GM12873 (cell line): ENCODE measurements around the gene AVL9.

ENCODE experiments used
- TF ChIP-seq, protein P1 (sequence below): IDR thresholded peaks from 2 replicates; pipeline ENCODE4 v1.5.1; 2012; ENCODE audit warnings: low read depth, mild to moderate bottlenecking, moderate library complexity, low read length, control low read depth; ENCODE audit not compliant: insufficient read depth; ENCODE audit errors: missing control alignments

The AVL9 gene

DNA sequence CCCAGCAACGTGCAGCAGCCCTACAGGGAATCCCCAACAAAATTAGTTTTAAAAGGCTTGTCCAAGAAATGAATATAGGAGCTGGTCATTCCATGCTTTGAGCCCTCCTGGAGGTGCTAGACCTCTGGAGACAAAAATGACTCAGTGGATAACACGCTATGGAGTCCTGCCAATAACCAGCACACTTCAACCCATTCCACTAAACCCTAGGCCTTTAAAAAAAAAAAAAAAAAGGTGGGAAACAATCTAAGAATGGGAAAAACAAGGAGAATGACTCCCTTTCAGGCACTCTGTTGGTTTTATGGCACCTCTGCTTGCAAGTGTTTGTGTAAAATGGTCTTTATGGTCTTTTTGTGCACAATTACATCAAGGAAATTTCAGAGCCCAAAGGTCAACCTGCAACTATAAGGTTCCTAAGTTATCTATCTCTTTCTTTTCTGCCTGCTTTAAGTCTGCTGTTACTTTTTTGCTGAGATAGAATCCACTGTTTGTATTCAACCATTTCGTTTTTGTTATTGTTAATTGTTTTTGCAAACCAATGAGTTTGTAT, 21.3 kb downstream of the AVL9 start:
- TF ChIP-seq, protein P1, sequence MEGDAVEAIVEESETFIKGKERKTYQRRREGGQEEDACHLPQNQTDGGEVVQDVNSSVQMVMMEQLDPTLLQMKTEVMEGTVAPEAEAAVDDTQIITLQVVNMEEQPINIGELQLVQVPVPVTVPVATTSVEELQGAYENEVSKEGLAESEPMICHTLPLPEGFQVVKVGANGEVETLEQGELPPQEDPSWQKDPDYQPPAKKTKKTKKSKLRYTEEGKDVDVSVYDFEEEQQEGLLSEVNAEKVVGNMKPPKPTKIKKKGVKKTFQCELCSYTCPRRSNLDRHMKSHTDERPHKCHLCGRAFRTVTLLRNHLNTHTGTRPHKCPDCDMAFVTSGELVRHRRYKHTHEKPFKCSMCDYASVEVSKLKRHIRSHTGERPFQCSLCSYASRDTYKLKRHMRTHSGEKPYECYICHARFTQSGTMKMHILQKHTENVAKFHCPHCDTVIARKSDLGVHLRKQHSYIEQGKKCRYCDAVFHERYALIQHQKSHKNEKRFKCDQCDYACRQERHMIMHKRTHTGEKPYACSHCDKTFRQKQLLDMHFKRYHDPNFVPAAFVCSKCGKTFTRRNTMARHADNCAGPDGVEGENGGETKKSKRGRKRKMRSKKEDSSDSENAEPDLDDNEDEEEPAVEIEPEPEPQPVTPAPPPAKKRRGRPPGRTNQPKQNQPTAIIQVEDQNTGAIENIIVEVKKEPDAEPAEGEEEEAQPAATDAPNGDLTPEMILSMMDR = no peak

DNA sequence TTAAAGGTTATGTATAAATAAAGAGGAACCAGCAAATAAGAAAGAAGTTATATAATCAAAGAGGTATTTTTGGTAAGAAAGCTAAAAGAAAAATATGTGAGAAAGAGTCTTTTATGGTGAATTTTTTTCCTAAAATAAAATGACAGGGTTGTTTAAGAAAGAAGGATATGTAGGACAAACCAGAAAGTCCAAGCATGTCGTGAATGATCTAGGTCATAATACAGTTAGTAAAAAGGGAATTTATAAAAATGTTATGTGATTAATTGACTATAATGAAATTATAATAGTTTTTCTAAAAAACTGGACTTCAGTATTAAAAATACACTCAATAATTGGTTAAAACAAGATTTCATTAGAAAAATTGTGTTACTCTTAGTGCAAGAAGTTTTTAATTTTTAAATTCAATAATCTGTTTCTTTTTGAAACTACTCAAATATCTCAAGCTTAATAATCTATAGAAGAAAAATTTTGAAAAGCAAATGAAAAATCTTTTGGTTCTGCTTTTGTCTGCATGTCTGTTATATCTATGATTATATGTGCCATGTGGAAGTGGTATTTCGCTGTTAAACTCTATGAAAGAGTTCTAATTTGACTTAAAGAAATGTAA, 23.3 kb downstream of the AVL9 start:
- TF ChIP-seq, protein P1 = no peak

DNA sequence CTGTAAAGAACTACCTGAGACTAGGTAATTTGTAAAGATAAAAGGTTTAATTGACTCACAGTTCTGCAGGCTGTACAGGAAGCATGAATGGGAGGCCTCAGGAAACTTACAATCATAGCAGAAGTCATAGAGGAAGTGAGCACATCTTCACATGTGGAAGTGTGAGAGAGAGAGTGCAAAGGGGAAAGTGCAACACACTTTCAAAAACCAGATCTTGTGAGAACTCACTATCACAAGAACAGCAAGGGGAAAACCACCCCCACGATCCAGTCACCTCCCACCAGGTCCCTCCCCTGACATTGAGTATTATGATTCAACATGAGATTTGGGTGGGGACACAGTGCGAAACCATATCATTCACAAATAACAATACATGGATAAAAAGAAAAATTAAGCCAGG, 24.5 kb downstream of the AVL9 start:
- TF ChIP-seq, protein P1 = no peak

DNA sequence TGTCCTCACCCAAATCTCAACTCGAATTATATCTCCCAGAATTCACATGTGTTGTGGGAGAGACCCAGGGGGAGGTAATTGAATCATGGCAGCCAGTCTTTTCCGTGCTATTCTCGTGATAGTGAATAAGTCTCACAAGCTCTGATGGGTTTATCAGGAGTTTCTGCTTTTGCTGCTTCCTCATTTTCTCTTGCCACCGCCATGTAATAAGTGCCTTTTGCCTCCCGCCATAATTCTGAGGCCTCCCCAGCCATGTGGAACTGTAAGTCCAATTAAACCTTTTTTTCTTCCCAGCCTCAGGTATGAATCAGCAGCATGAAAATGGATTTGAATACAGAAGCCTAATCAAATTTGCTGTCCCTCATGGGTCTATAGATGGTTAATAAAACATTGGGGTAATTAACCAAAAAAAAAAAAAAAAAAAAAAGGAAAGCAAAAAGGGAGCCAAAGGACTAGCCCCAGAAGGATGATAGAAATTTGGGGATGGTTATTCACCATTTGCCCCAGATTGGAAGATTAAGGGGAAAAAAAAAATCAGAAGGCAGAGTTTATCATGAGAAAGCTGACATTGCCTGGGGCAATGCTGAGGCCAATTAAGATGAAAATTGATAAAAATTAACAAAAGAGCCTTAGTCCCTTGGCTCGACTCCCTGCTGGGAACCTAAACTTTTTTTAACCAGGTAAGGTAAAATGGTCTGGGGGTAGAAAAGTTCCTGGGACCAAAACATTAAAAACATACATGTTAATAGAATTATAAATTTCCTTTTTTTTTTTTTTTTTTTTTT, 27.6 kb downstream of the AVL9 start:
- TF ChIP-seq, protein P1 = no peak

DNA sequence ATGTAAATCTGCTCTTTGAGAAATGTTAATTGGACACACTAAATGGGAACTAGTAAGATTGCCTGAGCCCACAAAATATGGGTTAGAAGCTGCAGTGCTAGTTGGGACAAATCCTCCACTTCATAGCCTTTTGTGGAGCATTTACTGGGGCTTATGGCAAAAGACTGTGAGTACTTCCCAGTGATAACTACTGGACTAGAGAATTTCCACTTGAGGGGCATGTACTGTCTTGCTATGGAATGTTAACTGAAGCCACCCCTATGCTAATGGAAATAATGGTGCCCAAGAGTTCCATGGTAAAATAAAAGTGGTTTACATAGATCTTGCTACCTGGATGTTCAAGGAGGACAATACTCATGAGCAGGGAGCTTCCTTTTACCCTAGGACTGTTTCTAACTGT, 29.3 kb downstream of the AVL9 start:
- TF ChIP-seq, protein P1 = no peak

DNA sequence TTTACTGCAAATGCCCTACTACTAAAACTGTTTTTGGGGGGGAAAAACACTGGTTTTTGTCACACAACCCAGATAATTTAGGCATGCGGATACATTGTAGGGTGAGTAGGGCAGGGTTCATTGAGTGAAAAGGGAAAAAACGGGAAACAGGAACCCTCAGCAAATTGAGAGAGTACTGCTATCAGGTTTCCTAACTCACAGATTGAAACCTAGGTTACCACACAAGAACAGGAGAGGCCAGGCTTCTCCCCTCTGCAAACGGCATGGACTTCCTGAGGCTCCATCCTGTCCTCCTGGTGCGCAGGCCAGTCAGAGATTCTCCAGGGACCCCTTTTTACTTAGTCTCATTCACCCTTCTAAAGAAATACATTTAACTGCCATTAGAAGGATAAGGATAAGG, 30.6 kb downstream of the AVL9 start:
- TF ChIP-seq, protein P1 = no peak

- TF ChIP-seq, protein P1 = no peak
Observed at GRCh38 chr7:32531402-32531801, 36.1 kb downstream of the AVL9 start.
